Measurements from ENCODE around the gene TRABD2A. TPM values are rescaled to one million over a fixed set of nuclear protein-coding genes. Genes with fewer than 3 reads are reported as not detected.
"Not testable (repeated sequence)": the region's sequence is repeated elsewhere in the genome, so short reads cannot be mapped to it uniquely, and the experiment has no call there.

Gene TRABD2A
- total RNA-seq, 1 donor from 2014 or later: 2.0 TPM

- H3K4me1 Mint-ChIP-seq (ENCODE audit: low read depth): peaks cover 4% of the 10 kb centered on the region
- DNase-seq (ENCODE audit: low spot score, unreplicated experiment): no peak
- no peak overlapping the region for H3K27ac Mint-ChIP-seq
- no peak overlapping the region for H3K4me3 Mint-ChIP-seq (ENCODE audit: low read depth)
- no peaks in the 10 kb centered on the region for H3K9me3 Mint-ChIP-seq (ENCODE audit: low read depth)
- no peak for TF ChIP-seq CTCF (IDR thresholded peaks at IDR 0.05; ENCODE audit: unreplicated experiment)
- peaks cover 9% of the 10 kb centered on the region for H3K27me3 Mint-ChIP-seq
- H3K36me3 Mint-ChIP-seq (ENCODE audit: insufficient read depth): no peaks in the 10 kb centered on the region
Observed at GRCh38 chr2:84924173-84925106, 43.6 kb upstream of the TRABD2A start.

GRCh38 chr2:84923009-84923408 is 42.1 kb upstream of the TRABD2A start:
- peaks cover 9% of the 10 kb centered on the region for H3K27me3 Mint-ChIP-seq
- no peak overlapping the region for H3K4me3 Mint-ChIP-seq (ENCODE audit: low read depth)
- H3K4me1 Mint-ChIP-seq (ENCODE audit: low read depth): peaks cover 4% of the 10 kb centered on the region
- no peaks in the 10 kb centered on the region for H3K36me3 Mint-ChIP-seq (ENCODE audit: insufficient read depth)
- H3K9me3 Mint-ChIP-seq (ENCODE audit: low read depth): no peaks in the 10 kb centered on the region
- DNase-seq (ENCODE audit: low spot score, unreplicated experiment): no peak
- TF ChIP-seq CTCF (IDR thresholded peaks at IDR 0.05; ENCODE audit: unreplicated experiment): no peak
- H3K27ac Mint-ChIP-seq: no peak overlapping the region

- no peak for DNase-seq (ENCODE audit: low spot score, unreplicated experiment)
- H3K4me3 Mint-ChIP-seq (ENCODE audit: low read depth): no peak overlapping the region
- H3K27me3 Mint-ChIP-seq: no peaks in the 10 kb centered on the region
- peak overlapping the region; percentile 41 for H3K27ac Mint-ChIP-seq
- H3K4me1 Mint-ChIP-seq (ENCODE audit: low read depth): no peaks in the 10 kb centered on the region
- no peaks in the 10 kb centered on the region for H3K36me3 Mint-ChIP-seq (ENCODE audit: insufficient read depth)
- H3K9me3 Mint-ChIP-seq (ENCODE audit: low read depth): no peaks in the 10 kb centered on the region
- no peak for TF ChIP-seq CTCF (IDR thresholded peaks at IDR 0.05; ENCODE audit: unreplicated experiment)
Observed at GRCh38 chr2:84919885-84920580, 39.1 kb upstream of the TRABD2A start.

GRCh38 chr2:84918430-84918829 is 37.5 kb upstream of the TRABD2A start:
- H3K36me3 Mint-ChIP-seq (ENCODE audit: insufficient read depth): no peaks in the 10 kb centered on the region
- no peaks in the 10 kb centered on the region for H3K9me3 Mint-ChIP-seq (ENCODE audit: low read depth)
- H3K27ac Mint-ChIP-seq: no peak overlapping the region
- no peak for DNase-seq (ENCODE audit: low spot score, unreplicated experiment)
- H3K4me1 Mint-ChIP-seq (ENCODE audit: low read depth): no peaks in the 10 kb centered on the region
- TF ChIP-seq CTCF (IDR thresholded peaks at IDR 0.05; ENCODE audit: unreplicated experiment): no peak
- H3K27me3 Mint-ChIP-seq: no peaks in the 10 kb centered on the region
- H3K4me3 Mint-ChIP-seq (ENCODE audit: low read depth): no peak overlapping the region

GRCh38 chr2:84917821-84918220 is 36.9 kb upstream of the TRABD2A start:
- H3K27me3 Mint-ChIP-seq; H3K4me1 Mint-ChIP-seq (ENCODE audit: low read depth); H3K4me3 Mint-ChIP-seq (ENCODE audit: low read depth); DNase-seq (ENCODE audit: low spot score, unreplicated experiment); H3K9me3 Mint-ChIP-seq (ENCODE audit: low read depth); H3K36me3 Mint-ChIP-seq (ENCODE audit: insufficient read depth); H3K27ac Mint-ChIP-seq: not testable (repeated sequence)

- not testable (repeated sequence) for H3K9me3 Mint-ChIP-seq (ENCODE audit: low read depth); H3K36me3 Mint-ChIP-seq (ENCODE audit: insufficient read depth); H3K27ac Mint-ChIP-seq; H3K27me3 Mint-ChIP-seq; H3K4me1 Mint-ChIP-seq (ENCODE audit: low read depth); DNase-seq (ENCODE audit: low spot score, unreplicated experiment); H3K4me3 Mint-ChIP-seq (ENCODE audit: low read depth)
Observed at GRCh38 chr2:84915675-84916074, 34.8 kb upstream of the TRABD2A start.

All from progenitor cell of endocrine pancreas (in vitro differentiated cells).